Gastrocnemius medialis (tissue), 4 donors: ENCODE results near the gene XCL2.

Experiments used
- POLR2A ChIP-seq, 2 donors: fragments of 450-650 bp; IDR thresholded peaks; one replicate each; pipeline ENCODE4 v1.6.1; 2017; ENCODE audit warnings: antibody characterized with exemption in 2 of 2, mild to moderate bottlenecking in 2 of 2, moderate library complexity in 2 of 2
- TF ChIP-seq, protein P1 (sequence below), 5 experiments: fragments of 450-650 bp in 3 of 5; fragments of 200-600 bp in 2 of 5; sonication (generic) in 2 of 5; IDR thresholded peaks in 4 of 5; conservative IDR thresholded peaks in 1 of 5; 1 replicate in 4 of 5; 2 replicates in 1 of 5; pipeline ENCODE4 v1.5.1; 2016 to 2019; ENCODE audit warnings: antibody characterized with exemption in 5 of 5, mild to moderate bottlenecking in 3 of 5, moderate library complexity in 3 of 5

DNA sequence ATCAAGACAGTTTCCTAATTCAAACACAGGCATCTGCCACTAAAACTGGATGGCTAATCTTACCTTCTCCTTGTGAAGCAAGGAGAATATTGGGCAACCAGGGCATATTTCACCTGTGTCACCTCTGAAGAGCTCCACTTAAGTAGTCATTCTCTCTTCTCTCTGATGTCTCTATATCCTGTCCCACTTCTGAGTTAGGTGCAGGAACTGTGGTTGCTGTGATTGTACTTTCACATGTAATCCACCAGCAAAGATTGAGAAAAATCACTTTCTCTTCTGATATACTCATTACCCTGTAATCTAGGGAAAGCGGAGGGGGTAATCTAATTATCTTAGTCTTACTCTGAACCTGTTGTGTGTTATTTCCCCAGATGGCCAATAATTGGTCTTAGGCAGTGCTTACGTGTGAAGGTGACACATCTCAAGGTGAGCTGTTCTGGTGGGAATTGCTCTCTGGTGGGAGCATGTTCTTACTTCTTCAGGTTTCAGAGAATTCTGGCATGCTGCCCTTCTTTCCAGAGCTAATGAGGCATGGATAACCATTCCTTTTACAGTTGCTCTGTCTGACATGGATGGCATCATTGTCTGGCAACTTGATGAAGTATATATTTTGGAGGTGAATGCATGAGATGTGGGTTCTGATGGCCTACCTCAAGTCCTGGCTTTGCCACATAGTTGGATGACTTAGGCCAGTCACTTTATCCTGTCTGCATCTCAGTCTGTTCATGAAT lies 12.0 kb downstream of the XCL2 start:
- TF ChIP-seq, protein P1, sequence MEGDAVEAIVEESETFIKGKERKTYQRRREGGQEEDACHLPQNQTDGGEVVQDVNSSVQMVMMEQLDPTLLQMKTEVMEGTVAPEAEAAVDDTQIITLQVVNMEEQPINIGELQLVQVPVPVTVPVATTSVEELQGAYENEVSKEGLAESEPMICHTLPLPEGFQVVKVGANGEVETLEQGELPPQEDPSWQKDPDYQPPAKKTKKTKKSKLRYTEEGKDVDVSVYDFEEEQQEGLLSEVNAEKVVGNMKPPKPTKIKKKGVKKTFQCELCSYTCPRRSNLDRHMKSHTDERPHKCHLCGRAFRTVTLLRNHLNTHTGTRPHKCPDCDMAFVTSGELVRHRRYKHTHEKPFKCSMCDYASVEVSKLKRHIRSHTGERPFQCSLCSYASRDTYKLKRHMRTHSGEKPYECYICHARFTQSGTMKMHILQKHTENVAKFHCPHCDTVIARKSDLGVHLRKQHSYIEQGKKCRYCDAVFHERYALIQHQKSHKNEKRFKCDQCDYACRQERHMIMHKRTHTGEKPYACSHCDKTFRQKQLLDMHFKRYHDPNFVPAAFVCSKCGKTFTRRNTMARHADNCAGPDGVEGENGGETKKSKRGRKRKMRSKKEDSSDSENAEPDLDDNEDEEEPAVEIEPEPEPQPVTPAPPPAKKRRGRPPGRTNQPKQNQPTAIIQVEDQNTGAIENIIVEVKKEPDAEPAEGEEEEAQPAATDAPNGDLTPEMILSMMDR (IDR thresholded peaks at IDR 0.05 in 4 of 5, conservative IDR thresholded peaks at IDR 0.05 in 1 of 5) = no peak
- TF ChIP-seq POLR2A (IDR thresholded peaks at IDR 0.05) = no peak
